BE2C (cell line): ENCODE data around the gene C10orf53.

Experiments
- DNase-seq: peaks from one replicate; pipeline ENCODE4 v3.0.0-alpha.2; 2020
- H3K27me3 ChIP-seq: fragments of 250-450 bp; sonication (Bioruptor Pico); 2 replicates; pipeline ENCODE4 v1.5.1; 2020; ENCODE audit warnings: mild to moderate bottlenecking
- H3K36me3 ChIP-seq: fragments of 250-450 bp; sonication (Bioruptor Pico); 2 replicates; pipeline ENCODE4 v1.5.1; 2020; ENCODE audit warnings: mild to moderate bottlenecking
- H3K4me1 ChIP-seq: fragments of 250-450 bp; sonication (Bioruptor Pico); 2 replicates; pipeline ENCODE4 v1.5.1; 2020
- H3K4me3 ChIP-seq: 2 replicates; pipeline ENCODE4 v1.5.1; 2011; ENCODE audit warnings: low read depth, low read length
- H3K9me3 ChIP-seq: fragments of 250-450 bp; sonication (Bioruptor Pico); 2 replicates; pipeline ENCODE4 v1.5.1; 2020
- TF ChIP-seq, protein P1 (sequence below): IDR thresholded peaks from 2 replicates; pipeline ENCODE4 v1.5.1; 2012; ENCODE audit warnings: mild to moderate bottlenecking, low read depth, low read length

C10orf53 gene

DNA sequence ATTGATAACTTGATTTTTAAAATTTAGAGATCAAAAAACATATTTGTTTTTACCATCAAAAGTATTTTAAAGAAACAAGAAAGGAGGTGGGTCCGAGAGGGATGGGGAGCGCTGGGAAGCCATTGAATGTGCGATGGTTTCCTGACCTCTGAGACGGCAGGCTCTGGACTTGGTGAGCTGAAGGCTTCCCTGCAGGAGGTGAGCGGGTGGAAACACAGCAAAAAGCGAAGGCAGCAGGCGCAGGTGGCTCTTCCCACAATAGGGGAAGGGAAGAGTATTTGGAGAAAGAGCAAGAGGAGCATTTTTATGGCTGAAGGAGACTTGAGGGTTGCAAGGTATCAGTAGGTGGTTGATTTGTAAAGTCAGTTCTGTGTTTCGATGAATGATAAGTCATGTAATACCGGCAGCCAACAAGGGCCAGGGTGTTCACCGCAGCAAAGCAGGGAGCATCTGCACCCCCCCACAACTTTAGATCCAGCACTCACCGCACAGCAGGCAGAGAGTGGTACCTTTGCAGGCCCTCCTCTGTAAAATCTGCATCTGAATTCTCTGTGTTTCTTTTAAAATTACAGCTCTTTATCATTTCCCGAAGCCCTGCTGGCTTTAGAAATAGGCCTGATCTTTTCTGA is 10.5 kb downstream of the C10orf53 start:
- TF ChIP-seq, protein P1, sequence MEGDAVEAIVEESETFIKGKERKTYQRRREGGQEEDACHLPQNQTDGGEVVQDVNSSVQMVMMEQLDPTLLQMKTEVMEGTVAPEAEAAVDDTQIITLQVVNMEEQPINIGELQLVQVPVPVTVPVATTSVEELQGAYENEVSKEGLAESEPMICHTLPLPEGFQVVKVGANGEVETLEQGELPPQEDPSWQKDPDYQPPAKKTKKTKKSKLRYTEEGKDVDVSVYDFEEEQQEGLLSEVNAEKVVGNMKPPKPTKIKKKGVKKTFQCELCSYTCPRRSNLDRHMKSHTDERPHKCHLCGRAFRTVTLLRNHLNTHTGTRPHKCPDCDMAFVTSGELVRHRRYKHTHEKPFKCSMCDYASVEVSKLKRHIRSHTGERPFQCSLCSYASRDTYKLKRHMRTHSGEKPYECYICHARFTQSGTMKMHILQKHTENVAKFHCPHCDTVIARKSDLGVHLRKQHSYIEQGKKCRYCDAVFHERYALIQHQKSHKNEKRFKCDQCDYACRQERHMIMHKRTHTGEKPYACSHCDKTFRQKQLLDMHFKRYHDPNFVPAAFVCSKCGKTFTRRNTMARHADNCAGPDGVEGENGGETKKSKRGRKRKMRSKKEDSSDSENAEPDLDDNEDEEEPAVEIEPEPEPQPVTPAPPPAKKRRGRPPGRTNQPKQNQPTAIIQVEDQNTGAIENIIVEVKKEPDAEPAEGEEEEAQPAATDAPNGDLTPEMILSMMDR: no peak
- no peaks in the 10 kb centered on the region for H3K36me3 ChIP-seq

DNA sequence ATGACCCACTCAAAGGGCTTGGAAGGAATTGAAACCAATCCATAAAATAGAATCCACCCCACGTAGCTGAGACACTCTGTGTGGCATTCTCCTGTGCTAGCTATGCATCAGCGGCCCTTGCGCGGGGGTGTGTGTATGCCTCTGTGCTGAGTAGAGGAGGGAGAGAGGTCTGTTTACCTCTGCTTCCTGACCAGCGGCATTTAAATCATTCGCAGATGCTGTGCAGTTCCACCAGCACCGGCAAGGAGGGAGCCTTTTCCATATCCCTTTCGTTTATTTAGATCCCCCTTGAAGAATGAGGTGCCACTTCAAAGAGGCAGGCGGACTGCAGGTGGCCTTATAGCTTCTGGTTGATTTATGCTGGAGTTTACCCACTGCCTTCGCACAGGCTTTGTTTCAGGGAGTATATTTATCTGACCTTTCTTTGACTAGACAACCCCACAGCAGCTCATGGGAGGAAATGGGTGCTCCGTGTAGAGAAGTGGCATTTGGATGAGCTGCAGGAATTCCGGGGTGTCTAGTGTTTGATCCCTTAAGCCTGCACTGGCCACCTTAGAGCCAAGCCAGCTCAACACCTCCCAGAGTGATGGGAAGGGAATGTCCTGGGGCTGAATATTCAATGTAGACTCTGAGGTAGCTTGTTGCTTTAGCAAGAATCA is 11.4 kb downstream of the C10orf53 start:
- Histone ChIP-seq H3K27me3 (no peaks in the 10 kb centered on the region), H3K4me3 (no peak overlapping the region), H3K9me3 (no peaks in the 10 kb centered on the region), H3K4me1 (no peaks in the 10 kb centered on the region), H3K36me3 (no peaks in the 10 kb centered on the region)
- DNase-seq: peak; percentile 22
- TF ChIP-seq, protein P1: no peak

More for the DNA sequence above, 10.5 kb downstream of the C10orf53 start:
- no peak for DNase-seq
- no peaks in the 10 kb centered on the region for H3K9me3 ChIP-seq
- no peak overlapping the region for H3K4me3 ChIP-seq
- no peaks in the 10 kb centered on the region for H3K27me3 ChIP-seq
- no peaks in the 10 kb centered on the region for H3K4me1 ChIP-seq

DNA sequence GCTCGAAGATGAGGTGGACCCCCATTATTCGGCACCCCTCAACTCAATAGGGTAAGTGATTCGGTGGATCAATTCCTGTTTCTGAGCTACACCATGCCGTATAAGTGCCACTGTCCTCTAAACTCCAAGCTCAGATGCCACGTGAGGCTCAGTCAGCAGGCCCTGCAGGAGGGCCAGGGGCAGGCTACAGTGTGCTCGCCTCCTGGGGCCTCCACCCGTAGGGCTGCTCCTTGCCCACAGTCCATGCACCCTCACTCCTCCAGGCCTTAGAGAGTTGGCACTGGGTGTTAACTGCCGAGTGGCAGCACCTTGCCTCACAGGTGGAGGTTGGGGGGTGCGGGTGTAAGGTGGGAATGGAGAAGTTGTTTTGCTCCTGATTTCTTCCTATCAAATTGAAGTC is 12.1 kb downstream of the C10orf53 start:
- H3K27me3 ChIP-seq: no peaks in the 10 kb centered on the region
- no peak for DNase-seq

DNA sequence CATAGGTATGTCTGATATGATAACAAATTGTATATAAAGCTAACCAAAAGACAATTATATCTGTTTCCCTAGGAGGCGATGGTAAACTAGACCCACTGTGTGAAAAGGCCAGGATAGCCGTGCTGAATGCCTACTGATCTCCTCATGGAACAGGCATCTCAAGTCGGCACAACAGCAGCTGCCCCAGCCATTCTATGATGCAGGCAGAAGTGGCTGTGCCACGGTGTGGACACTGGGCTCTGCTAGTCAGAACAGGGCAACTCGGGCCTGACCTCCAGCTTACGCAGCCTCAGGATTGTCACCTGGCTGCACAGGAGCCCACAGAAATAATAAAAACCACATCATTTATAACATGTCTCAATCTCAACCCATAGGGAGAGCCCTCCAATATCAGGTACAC is 15.0 kb downstream of the C10orf53 start:
- no peak for DNase-seq
- Histone ChIP-seq H3K27me3 (no peaks in the 10 kb centered on the region), H3K4me1 (no peaks in the 10 kb centered on the region), H3K9me3 (no peaks in the 10 kb centered on the region), H3K36me3 (no peaks in the 10 kb centered on the region), H3K4me3 (no peak overlapping the region)
- TF ChIP-seq, protein P1: no peak

More for the DNA sequence above, 12.1 kb downstream of the C10orf53 start:
- H3K4me1 ChIP-seq: no peaks in the 10 kb centered on the region
- H3K9me3 ChIP-seq: no peaks in the 10 kb centered on the region
- no peak overlapping the region for H3K4me3 ChIP-seq
- TF ChIP-seq, protein P1: no peak
- no peaks in the 10 kb centered on the region for H3K36me3 ChIP-seq

DNA sequence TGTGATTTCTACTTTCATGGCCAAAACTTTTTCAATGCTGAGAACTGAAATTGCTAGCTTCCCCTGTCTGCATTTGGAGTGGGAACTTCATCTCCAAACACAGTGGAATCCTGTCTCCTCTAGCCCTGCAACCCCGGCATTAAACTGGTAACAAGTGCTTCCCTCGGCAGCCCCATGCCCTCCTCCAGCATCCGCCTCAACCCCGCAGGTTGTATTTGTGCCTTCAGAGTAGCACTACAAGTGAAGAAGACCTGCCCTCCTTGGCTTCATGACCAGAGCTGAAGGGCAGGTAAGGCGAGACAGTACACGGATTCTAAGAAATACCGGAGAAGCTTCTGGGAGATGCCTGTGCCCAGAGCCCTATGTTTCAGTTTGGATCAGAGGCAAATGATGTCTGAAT is 16.9 kb downstream of the C10orf53 start:
- no peaks in the 10 kb centered on the region for H3K36me3 ChIP-seq
- H3K9me3 ChIP-seq: no peaks in the 10 kb centered on the region
- H3K4me1 ChIP-seq: no peaks in the 10 kb centered on the region
- DNase-seq: no peak
- H3K27me3 ChIP-seq: no peaks in the 10 kb centered on the region
- TF ChIP-seq, protein P1: no peak
- no peak overlapping the region for H3K4me3 ChIP-seq

DNA sequence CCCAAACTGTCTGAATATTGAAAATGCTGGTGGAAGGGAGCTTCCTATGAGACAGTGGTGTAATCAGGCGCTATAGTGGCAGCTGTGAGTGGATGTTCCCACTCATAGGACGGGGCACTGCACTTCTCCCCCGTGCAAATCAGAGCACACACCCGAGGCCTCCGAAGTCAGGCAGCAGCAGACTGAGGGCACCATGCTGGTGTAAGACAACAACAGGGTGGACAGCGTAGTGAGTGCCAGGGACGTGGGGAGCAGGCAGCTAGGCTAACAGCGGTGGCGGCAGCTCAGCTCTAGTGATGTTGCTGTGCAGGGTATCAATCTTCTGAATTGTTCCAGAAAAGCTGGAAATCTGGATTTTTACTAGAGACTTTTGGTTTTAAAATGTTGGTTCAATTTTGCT is 19.2 kb downstream of the C10orf53 start:
- DNase-seq: no peak
- Histone ChIP-seq H3K9me3 (no peaks in the 10 kb centered on the region), H3K27me3 (no peaks in the 10 kb centered on the region), H3K4me3 (no peak overlapping the region), H3K36me3 (no peaks in the 10 kb centered on the region), H3K4me1 (no peaks in the 10 kb centered on the region)
- TF ChIP-seq, protein P1: no peak
